Gastrocnemius medialis (tissue), 4 donors: Measurements from ENCODE around the gene LYST. TPM values are rescaled to one million over a fixed set of nuclear protein-coding genes. Genes with fewer than 3 reads are reported as not detected.
"Not testable (repeated sequence)": the region's sequence is repeated elsewhere in the genome, so short reads cannot be mapped to it uniquely, and the experiment has no call there.

Source experiments
- ATAC-seq, 2 donors: fragments of 150-250 bp; one replicate each; pipeline ENCODE4 v1.9.1; 2016
- DNase-seq, 2 donors: peaks; one replicate each; pipeline ENCODE4 v3.0.0-alpha.2; 2019
- H3K27ac ChIP-seq, 4 donors: fragments of 200-600 bp; sonication (generic); 1 replicate in 1 of 4; 2 replicates in 3 of 4; pipeline ENCODE4 v1.5.1; 2016 to 2018; ENCODE audit warnings: mild to moderate bottlenecking in 2 of 4, moderate library complexity in 1 of 4
- H3K27me3 ChIP-seq, 3 donors: fragments of 200-600 bp; sonication (generic) in 2 of 3; 1 replicate in 1 of 3; 2 replicates in 2 of 3; pipeline versions ENCODE4 v1.5.1 to v1.6.0; 2016 to 2019; ENCODE audit warnings: mild to moderate bottlenecking in 1 of 3, moderate library complexity in 1 of 3
- H3K36me3 ChIP-seq, 2 donors: fragments of 200-600 bp; sonication (generic) in 1 of 2; one replicate each; pipeline ENCODE4 v1.5.1; 2017 to 2018
- H3K4me1 ChIP-seq, 2 donors: fragments of 200-600 bp; sonication (generic) in 1 of 2; one replicate each; pipeline ENCODE4 v1.5.1; 2016 to 2017; ENCODE audit warnings: mild to moderate bottlenecking in 2 of 2
- H3K4me3 ChIP-seq, 4 donors: fragments of 200-600 bp; sonication (generic) in 3 of 4; 1 replicate in 1 of 4; 2 replicates in 3 of 4; pipeline ENCODE4 v1.5.1; 2016 to 2019; ENCODE audit warnings: mild to moderate bottlenecking in 2 of 4
- H3K9me3 ChIP-seq, 3 donors: fragments of 200-600 bp; sonication (generic) in 2 of 3; 1 replicate in 1 of 3; 2 replicates in 2 of 3; pipeline ENCODE4 v1.5.1; 2016 to 2019
- CTCF ChIP-seq, 5 experiments: fragments of 450-650 bp in 3 of 5; fragments of 200-600 bp in 2 of 5; sonication (generic) in 2 of 5; IDR thresholded peaks in 4 of 5; conservative IDR thresholded peaks in 1 of 5; 1 replicate in 4 of 5; 2 replicates in 1 of 5; pipeline ENCODE4 v1.5.1; 2016 to 2019; ENCODE audit warnings: antibody characterized with exemption in 5 of 5, mild to moderate bottlenecking in 3 of 5, moderate library complexity in 3 of 5
- POLR2A ChIP-seq, 2 donors: fragments of 450-650 bp; IDR thresholded peaks; one replicate each; pipeline ENCODE4 v1.6.1; 2017; ENCODE audit warnings: antibody characterized with exemption in 2 of 2, mild to moderate bottlenecking in 2 of 2, moderate library complexity in 2 of 2
- in situ Hi-C, 4 donors: fragments of 200-750 bp; cut with MboI; loops; one replicate each; pipeline versions ENCODE4 v1.15.0 to v1.8.0; 2017; ENCODE audit warnings: low sequenced_read_pairs in 4 of 4
- intact Hi-C: fragments of 100-400 bp; cut with DNase I; formaldehyde crosslinking; loops from one replicate; pipeline ENCODE4 v1.15.1; 2023; ENCODE audit warnings: low total_unique reads
- total RNA-seq, 4 donors: library from RNA; depleted of rRNA; stranded (reverse); fragments of >200 nt; gene quantifications; one replicate each; pipeline versions ENCODE4 v1.1.0 to v1.2.3, GENCODE V29; 2016

Gene LYST
- total RNA-seq, 4 donors from 2014 or later: 6.6 to 21.9 (median 10.7) TPM

GRCh38 chr1:235851939-235852338 is 14.8 kb downstream of the LYST start:
- in situ Hi-C loops (no loop called here), intact Hi-C loops (no loop called here)
- no peaks in the 10 kb centered on the region for H3K9me3 ChIP-seq
- no peaks in the 10 kb centered on the region for H3K36me3 ChIP-seq
- TF ChIP-seq CTCF (IDR thresholded peaks at IDR 0.05 in 4 of 5, conservative IDR thresholded peaks at IDR 0.05 in 1 of 5) (no peak), POLR2A (IDR thresholded peaks at IDR 0.05) (no peak)
- no peaks in the 10 kb centered on the region for H3K27me3 ChIP-seq
- no peak overlapping the region for H3K27ac ChIP-seq
- ATAC-seq (no peak), DNase-seq (no peak)
- no peaks in the 10 kb centered on the region for H3K4me1 ChIP-seq
- H3K4me3 ChIP-seq: no peak overlapping the region

GRCh38 chr1:235848251-235848650 is 18.5 kb downstream of the LYST start:
- intact Hi-C loops, in situ Hi-C loops, ATAC-seq, H3K36me3 ChIP-seq, H3K27ac ChIP-seq, H3K4me3 ChIP-seq, H3K9me3 ChIP-seq, DNase-seq, H3K27me3 ChIP-seq: not testable (repeated sequence)
- peaks cover 13 to 15% of the 10 kb centered on the region in 2 donors for H3K4me1 ChIP-seq

- H3K27me3 ChIP-seq, H3K27ac ChIP-seq, H3K36me3 ChIP-seq, H3K9me3 ChIP-seq, ATAC-seq, intact Hi-C loops, in situ Hi-C loops, DNase-seq: not testable (repeated sequence)
- peaks cover 17 to 22% of the 10 kb centered on the region in 2 donors for H3K4me1 ChIP-seq
- H3K4me3 ChIP-seq: peak overlapping the region in 1 of 4 donors; percentile 22
Measured at GRCh38 chr1:235845656-235846107, 21.0 kb downstream of the LYST start.

- Histone ChIP-seq H3K27me3 (no peaks in the 10 kb centered on the region), H3K9me3 (no peaks in the 10 kb centered on the region), H3K27ac (no peak overlapping the region), H3K4me1 (peaks cover 17 to 22% of the 10 kb centered on the region in 2 donors), H3K4me3 (no peak overlapping the region), H3K36me3 (no peaks in the 10 kb centered on the region)
- DNase-seq (no peak), ATAC-seq (no peak)
- TF ChIP-seq POLR2A (IDR thresholded peaks at IDR 0.05) (no peak), CTCF (IDR thresholded peaks at IDR 0.05 in 4 of 5, conservative IDR thresholded peaks at IDR 0.05 in 1 of 5) (no peak)
- in situ Hi-C loops: no loop called here
- intact Hi-C loops: no loop called here
Measured at GRCh38 chr1:235844776-235845175, 21.9 kb downstream of the LYST start.

- Histone ChIP-seq H3K9me3 (no peaks in the 10 kb centered on the region), H3K36me3 (no peaks in the 10 kb centered on the region), H3K4me1 (peaks cover 17 to 22% of the 10 kb centered on the region in 2 donors), H3K27me3 (no peaks in the 10 kb centered on the region), H3K27ac (no peak overlapping the region), H3K4me3 (no peak overlapping the region)
- in situ Hi-C loops (no loop called here), intact Hi-C loops (no loop called here)
- ATAC-seq (peak; percentile 77 to 79), DNase-seq (no peak)
- no peak for TF ChIP-seq POLR2A (IDR thresholded peaks at IDR 0.05)
- peak in 2 of 5 experiments; percentile 18 to 41 for TF ChIP-seq CTCF (IDR thresholded peaks at IDR 0.05 in 4 of 5, conservative IDR thresholded peaks at IDR 0.05 in 1 of 5)
Measured at GRCh38 chr1:235843461-235843961, 23.2 kb downstream of the LYST start.
